GM12874 (cell line): ENCODE data around the gene WAC.

Source experiments
- TF ChIP-seq, protein P1 (sequence below): IDR thresholded peaks from 2 replicates; pipeline ENCODE4 v1.5.1; 2011; ENCODE audit warnings: low read depth, mild to moderate bottlenecking, control low read depth, low read length, moderate library complexity; ENCODE audit not compliant: insufficient read depth

Gene WAC

DNA sequence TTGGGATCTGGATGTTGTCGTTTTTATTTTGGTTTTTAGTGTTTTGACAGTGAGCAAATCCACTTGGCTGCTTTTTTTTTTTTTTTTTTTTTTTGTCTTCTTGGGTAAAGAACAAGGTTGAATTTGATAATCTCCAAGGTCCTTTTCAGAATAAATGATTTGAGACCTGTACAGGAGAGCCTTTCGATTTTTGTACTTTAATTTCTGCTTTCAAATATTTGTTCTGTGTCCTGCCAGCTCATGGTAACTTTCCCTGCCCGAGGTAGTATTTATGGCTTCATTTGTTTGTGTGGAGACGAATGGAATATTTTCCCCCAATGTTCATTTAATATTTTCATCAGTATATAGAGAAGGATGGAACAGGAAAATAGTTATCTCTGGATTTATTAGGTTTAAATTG, 19.9 kb downstream of the WAC start:
- TF ChIP-seq, protein P1, sequence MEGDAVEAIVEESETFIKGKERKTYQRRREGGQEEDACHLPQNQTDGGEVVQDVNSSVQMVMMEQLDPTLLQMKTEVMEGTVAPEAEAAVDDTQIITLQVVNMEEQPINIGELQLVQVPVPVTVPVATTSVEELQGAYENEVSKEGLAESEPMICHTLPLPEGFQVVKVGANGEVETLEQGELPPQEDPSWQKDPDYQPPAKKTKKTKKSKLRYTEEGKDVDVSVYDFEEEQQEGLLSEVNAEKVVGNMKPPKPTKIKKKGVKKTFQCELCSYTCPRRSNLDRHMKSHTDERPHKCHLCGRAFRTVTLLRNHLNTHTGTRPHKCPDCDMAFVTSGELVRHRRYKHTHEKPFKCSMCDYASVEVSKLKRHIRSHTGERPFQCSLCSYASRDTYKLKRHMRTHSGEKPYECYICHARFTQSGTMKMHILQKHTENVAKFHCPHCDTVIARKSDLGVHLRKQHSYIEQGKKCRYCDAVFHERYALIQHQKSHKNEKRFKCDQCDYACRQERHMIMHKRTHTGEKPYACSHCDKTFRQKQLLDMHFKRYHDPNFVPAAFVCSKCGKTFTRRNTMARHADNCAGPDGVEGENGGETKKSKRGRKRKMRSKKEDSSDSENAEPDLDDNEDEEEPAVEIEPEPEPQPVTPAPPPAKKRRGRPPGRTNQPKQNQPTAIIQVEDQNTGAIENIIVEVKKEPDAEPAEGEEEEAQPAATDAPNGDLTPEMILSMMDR: no peak

DNA sequence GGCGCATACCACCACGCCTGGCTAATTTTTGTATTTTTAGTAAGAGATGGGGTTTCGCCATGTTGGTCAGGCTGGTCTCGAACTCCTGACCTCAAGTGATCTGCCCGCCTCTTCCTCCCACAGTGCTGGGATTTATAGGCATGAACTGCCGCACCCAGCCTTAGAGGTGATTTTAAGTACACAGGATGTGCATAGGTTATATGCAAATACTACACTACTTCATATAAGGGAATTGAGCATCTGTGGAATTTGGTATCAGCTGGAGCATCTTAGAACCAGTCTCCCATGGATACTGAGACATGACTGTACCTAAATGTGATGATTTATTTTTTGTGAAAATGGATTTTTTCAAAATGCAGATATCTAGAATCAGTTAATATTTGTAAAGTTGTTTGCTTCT, 21.1 kb downstream of the WAC start:
- TF ChIP-seq, protein P1: no peak

DNA sequence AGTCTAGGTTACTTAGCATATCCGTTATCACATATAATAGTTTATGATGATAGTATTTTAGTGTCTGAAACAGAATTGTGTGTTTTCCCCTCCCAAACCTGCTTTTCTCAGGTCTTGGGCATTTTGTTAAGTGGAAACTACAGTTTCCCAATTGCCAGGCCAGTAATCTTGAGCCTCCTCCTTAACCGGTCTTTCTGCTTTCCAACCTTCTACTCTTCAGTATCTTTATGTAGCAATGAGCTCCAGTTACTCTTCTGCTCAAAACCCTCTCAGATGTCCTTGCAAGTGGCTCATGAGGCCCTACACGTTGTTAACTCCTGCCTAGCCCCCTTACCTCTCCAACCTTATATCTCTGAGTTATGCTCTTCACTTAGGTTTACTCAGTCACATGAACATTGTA, 22.0 kb downstream of the WAC start:
- TF ChIP-seq, protein P1: no peak

DNA sequence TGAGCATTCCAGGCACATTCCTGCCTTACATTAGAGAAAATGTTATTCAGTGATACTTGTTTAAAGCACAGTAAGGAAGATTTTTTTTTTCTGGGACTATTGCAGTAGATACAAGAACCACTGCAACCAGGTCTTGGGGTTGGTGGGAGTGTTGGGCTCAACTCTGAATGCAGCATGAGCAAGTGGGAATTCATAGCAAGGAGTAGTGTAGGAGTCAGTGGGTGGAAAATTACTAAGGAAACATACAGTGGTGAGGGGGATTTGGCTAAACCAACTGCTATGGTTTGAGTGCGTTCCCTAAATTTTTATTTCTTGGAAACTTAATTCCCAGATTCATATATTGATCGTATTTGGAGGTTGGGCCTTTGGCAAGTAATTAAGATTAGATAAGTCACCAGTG, 22.4 kb downstream of the WAC start:
- TF ChIP-seq, protein P1: no peak

DNA sequence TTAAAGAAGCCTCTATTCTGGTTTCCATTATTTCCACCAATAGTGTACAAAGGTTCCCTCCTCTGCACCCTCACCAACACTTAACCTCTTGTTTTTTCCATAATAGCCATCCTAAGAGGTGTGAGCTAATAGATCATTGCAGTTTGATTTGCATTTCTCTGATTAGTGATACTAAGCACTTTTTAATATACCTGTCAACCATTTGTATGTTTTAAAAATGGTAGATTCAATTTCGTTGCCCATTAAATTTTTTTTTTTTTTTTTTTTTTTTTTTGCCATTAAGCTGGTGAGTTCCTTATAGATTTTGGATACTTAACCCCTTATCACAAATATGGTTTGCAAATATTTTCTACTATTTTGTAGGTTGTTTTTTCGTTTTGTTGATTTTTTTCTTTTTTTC, 23.2 kb downstream of the WAC start:
- TF ChIP-seq, protein P1: no peak

DNA sequence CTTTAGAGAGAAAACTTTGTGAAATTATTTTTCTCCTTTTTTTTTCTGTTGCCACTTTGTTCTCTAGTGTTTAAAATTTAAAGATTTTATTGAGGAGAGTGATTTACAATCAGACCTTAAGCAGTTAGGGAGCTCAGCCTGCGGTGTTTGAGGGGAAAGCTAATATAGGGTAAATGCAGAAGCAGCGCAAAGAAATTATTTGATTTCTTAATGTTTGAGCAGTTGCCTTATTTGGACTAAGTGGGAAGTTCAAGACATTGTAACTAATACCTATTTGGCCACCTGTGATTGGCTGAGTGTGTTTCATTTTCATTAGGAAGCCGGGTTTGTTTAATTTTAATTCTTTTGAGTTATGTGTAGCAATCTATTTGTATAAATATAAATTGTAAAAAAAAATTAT, 25.3 kb downstream of the WAC start:
- TF ChIP-seq, protein P1: no peak

DNA sequence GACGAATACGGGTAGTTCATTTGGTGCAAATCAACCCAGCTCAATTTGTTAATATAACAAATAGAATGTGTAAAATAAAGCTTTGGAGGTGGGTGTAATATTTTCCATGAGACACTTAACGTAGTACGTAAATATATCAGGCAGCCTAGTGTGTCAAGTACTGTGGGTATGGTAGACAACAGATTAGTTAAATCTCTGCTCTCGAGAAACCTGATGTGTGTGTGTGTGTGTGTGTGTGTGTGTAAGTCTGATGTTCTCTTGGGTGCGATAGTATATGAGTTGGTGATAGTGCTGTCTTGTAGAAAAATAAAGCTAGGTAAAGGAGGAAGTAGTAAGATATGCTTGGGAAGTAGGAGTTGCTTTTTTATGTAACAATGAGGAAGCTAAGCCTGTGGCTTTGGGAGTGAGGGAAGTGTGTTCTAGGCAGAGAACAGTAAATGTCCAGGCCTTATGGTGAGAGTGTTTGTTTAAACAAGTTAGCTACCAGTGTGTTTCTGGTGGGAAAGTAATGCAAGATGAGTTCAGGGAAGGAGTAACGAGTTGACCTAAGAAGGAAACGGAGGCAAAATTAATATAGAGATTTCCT, 26.1 kb downstream of the WAC start:
- TF ChIP-seq, protein P1: no peak

DNA sequence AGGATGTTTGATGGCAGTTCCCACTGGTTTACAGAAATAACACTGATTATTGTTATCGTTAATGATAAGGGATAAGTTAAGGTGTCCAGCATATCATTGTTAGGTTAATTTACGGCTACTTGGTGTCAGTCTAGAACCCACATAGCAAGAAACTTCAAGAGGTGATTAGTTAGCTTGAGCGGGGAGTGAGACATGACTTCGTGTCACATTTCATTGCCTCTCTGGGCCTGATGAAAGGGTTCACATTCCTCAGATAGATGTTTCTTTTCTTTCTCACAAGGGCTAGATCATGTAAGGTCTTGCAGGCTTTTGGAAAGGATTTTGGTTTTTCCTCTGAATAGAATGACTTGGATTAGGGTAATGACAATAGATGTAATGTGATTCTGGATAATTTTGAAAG, 26.7 kb downstream of the WAC start:
- TF ChIP-seq, protein P1: no peak
